Mucosa of gallbladder (tissue), 1 donor: ENCODE measurements around the gene TMEM95. TPM values are rescaled to one million over a fixed set of nuclear protein-coding genes. Genes with fewer than 3 reads are reported as not detected.
A peak's percentile ranks its signal among the peaks of the same experiment; 100 is the strongest.

ENCODE experiments used
- DNase-seq: peaks from one replicate; pipeline ENCODE4 v3.0.0-alpha.2; 2020; ENCODE audit warnings: low spot score
- total RNA-seq: library from RNA; stranded (reverse); gene quantifications from one replicate; pipeline ENCODE4 v1.2.1, GENCODE V29; 2021
- donor health status: DM: no; HTN: no; CAD: no.

TMEM95 gene
- total RNA-seq, 1 donor from 2014 or later, result not detected

DNA sequence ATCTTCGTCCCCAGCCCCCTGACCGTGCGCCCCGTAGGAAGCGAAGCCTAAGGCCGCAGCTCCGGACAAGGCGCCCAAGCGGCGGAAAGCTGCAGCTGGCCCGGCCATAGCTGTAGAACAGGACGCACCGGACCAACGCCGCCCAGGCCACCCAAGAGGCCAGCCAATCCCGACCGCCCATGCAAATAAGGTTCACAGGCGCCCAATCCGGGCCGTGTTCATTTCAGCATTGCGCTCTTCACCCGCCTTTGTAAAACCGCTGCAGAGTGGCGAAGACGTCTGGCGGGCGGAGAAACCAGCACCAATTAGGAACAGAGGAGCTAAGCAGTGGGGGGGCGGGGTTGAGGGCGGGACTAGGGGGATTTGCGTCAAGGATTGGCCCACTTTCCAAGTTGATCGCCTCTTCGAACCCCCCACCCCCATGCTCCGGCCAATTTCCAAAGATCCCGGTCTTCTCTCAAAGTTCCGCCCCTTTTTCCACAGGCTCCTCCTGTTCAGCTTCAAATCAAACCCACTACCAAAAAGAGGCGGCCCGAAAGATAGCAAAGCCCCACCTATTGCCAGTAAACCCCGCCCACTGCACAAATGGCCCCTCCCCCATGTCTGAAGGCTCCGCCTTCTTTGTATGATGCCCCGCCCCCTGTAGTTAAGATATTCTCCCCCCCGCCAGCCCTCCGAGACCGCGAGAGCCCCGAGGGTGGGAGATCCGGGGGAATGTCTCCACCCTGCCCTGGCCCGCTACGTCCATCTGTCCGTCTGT, 49.2 kb downstream of the TMEM95 start, which contains the start of gene TMEM256:
TMEM256 (minus strand) TSS at position 121 of the 760 bp plus-strand sequence; CDS start at position 108, 13 bp downstream.
- DNase-seq, result peak; percentile 99

GRCh38 chr17:7404737-7405349, 49.9 kb downstream of the TMEM95 start:
- DNase-seq, result no peak

DNA sequence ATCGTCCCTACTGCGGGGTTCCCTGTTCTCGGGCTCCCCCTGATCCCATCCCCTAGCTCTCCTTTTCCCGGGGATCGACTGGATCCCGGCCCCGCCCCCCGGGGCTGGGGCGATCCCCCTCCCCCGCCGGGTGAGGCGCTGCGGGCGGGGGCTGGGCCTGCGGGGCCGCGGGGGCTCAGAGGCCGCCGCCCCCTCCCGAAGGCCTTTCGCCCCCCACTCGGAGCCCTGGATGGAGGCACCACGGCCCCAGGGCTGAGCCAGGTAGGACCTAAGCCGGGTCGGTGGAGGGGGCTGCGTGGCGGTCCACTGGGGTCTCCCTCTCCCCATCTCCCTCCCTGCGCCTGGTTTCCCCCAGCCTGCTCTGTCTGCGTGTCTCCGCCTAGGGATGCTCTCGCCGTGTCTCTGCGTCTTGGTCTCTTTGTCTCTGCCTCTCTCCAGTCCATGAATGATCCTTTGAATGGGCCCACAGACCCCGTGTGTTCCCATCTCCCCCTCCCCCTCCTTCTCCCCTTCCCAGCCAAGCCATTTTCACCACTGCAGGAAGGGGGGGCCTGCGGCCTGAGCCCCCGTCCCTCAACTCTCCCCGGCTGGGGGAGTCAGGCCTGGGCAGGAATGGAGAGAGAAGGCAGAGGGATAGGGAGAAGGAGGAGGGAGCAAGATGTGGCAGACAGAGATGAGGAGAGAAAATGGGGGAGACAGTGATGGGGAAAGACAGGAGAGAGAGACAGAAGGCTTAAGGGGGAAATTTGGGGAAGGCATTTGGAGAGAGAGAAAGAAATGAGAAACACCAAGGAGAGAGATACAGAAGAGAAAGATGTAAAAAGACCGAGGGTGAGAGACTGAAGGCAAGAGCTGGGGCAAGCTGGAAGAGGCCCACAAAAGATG, 50.6 kb downstream of the TMEM95 start:
- no peak for DNase-seq

- DNase-seq, result no peak
Observed at GRCh38 chr17:7406235-7406825, 51.4 kb downstream of the TMEM95 start.

Other genes starting within 250 kb of the TMEM95 start
- 45.5 TPM for gene ASGR2, start 240.3 kb upstream of the TMEM95 start, total RNA-seq
- gene ASGR1, start 175.8 kb upstream of the TMEM95 start, total RNA-seq, result 5.0 TPM
- 36.5 TPM for gene DLG4, start 135.3 kb upstream of the TMEM95 start, total RNA-seq
- 914 TPM for gene ACADVL, start 135.2 kb upstream of the TMEM95 start, total RNA-seq
- 60.9 TPM for gene DVL2, start 120.6 kb upstream of the TMEM95 start, total RNA-seq
- gene PHF23, start 115.7 kb upstream of the TMEM95 start, total RNA-seq, result 32.3 TPM
- gene GABARAP, start 112.7 kb upstream of the TMEM95 start, total RNA-seq, result 587 TPM
- 107 TPM for gene CTDNEP1, start 103.4 kb upstream of the TMEM95 start, total RNA-seq
- 47.9 TPM for gene ELP5, start 102.9 kb upstream of the TMEM95 start, total RNA-seq
- 248 TPM for gene CLDN7, start 92.7 kb upstream of the TMEM95 start, total RNA-seq
- 7.6 TPM for gene SLC2A4, start 73.4 kb upstream of the TMEM95 start, total RNA-seq
- gene YBX2, start 60.5 kb upstream of the TMEM95 start, total RNA-seq, result 1.4 TPM
- gene EIF5A, start 47.5 kb upstream of the TMEM95 start, total RNA-seq, result 233 TPM
- 71.8 TPM for gene GPS2, start 39.8 kb upstream of the TMEM95 start, total RNA-seq
- 50.3 TPM for gene NEURL4, start 25.8 kb upstream of the TMEM95 start, total RNA-seq
- gene ACAP1, start 18.6 kb upstream of the TMEM95 start, total RNA-seq, result 24.2 TPM
- gene KCTD11, start 3.0 kb upstream of the TMEM95 start, total RNA-seq, result 15.3 TPM
- gene TNK1, start 25.9 kb downstream of the TMEM95 start, total RNA-seq, result 11.7 TPM
- 39.7 TPM for gene PLSCR3, start 39.4 kb downstream of the TMEM95 start, total RNA-seq
- gene TMEM256, start 48.9 kb downstream of the TMEM95 start, total RNA-seq, result 67.5 TPM
- 35.2 TPM for gene NLGN2, start 52.7 kb downstream of the TMEM95 start, total RNA-seq
- gene SPEM1, start 65.2 kb downstream of the TMEM95 start, total RNA-seq, result not detected
- not detected for gene SPEM2, start 70.5 kb downstream of the TMEM95 start, total RNA-seq
- gene SPEM3, start 73.7 kb downstream of the TMEM95 start, total RNA-seq, result not detected
- gene TMEM102, start 80.3 kb downstream of the TMEM95 start, total RNA-seq, result 14.3 TPM
- 2.7 TPM for gene FGF11, start 84.4 kb downstream of the TMEM95 start, total RNA-seq
- gene CHRNB1, start 89.9 kb downstream of the TMEM95 start, total RNA-seq, result 10.0 TPM
- gene ZBTB4, start 124.5 kb downstream of the TMEM95 start, total RNA-seq, result 82.8 TPM
- gene SLC35G6, start 126.3 kb downstream of the TMEM95 start, total RNA-seq, result not detected
- gene POLR2A, start 129.2 kb downstream of the TMEM95 start, total RNA-seq, result 133 TPM
- 81.5 TPM for gene TNFSF12, start 193.9 kb downstream of the TMEM95 start, total RNA-seq
- 120 TPM for gene TNFSF13, start 203.6 kb downstream of the TMEM95 start, total RNA-seq
- 46.6 TPM for gene SENP3, start 206.8 kb downstream of the TMEM95 start, total RNA-seq
- 75.3 TPM for gene CD68, start 224.5 kb downstream of the TMEM95 start, total RNA-seq
- gene MPDU1, start 228.7 kb downstream of the TMEM95 start, total RNA-seq, result 76.4 TPM
- gene SOX15, start 234.9 kb downstream of the TMEM95 start, total RNA-seq, result 3.1 TPM